Dedifferentiated amniotic fluid mesenchymal stem cell (primary cell): Measurements from ENCODE around the gene LY86.

Source experiments
- DNase-seq: peaks from one replicate; pipeline ENCODE4 v3.0.0-alpha.2; 2016; ENCODE audit errors: extremely low spot score

LY86 gene

DNA sequence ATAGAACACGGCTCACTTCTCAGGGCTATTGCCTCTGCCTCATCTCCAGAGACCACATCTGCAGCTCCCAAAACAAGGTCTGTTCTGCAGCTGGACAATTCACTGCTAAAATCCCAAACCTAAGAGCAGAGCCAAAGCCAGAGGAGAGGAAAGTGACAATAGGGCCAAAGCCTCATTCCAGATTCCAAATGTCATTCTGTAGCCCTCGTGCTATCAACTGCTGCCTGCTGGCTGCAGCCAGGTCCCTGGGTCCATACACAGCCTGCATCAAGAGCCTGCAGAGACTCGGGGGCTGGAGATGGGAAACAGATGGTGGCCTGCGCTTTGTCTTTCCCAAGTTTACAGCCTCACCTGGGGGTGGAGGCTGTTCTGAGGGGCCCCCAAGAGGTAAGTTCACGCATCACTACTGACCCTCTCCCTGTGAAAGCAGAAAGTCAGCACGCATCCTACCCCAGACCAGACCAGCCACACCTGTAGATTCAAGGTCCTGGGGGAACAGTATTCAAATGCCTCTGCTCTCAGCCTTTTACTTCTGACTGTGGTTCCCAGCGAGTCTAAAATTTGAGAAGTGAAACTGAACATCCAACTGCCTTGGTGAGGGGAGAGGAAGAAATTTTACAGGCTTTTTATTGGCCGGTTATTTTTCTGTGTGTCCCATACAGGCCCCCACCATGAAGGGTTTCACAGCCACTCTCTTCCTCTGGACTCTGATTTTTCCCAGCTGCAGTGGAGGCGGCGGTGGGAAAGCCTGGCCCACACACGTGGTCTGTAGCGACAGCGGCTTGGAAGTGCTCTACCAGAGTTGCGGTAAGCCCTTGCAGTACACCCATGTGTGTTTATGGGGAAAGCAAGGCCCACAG lies at the start of gene LY86:
Gene LY86, plus strand, starts transcription at position 657 of the 860 bp plus-strand sequence. Its CDS starts 15 bp downstream, at position 672.
- DNase-seq: no peak

DNA sequence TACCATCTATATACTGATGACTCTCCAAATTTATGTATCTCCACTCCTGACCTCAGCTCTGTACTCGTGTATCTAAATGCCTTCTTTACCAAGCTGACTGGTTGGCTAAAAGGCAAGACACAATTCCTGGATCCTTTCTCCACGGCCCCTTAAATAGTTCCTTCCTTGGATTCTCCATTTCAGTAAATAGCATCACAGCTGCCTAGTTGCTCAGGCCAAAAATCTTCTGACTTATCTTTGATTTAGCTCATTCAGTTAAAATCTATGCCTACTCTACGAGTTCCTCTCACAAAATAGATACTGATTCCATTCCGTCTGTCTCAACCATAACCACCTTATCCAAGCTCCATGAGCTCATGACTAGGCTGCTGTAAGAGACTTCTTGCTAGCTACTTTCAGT lies 49.5 kb upstream of the LY86 start:
- DNase-seq: no peak

DNA sequence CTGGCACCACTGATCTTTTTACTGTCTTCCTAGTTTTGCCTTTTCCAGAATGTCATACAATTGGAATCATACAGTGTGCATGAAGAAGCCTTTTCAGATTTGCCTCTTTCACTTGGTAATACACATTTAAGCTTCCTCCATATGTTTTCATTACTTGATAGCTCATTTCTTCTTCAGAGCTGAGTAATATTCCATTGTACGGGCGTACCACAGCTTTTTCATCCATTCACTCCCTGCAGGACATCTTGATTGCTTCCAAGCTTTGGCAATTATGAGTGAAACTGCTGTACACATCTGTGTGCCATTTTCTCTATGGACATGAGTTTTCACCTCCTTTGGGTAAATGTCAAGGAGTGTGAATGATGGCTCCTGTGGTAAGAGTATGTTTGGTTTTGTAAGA lies 46.2 kb upstream of the LY86 start:
- no peak for DNase-seq

DNA sequence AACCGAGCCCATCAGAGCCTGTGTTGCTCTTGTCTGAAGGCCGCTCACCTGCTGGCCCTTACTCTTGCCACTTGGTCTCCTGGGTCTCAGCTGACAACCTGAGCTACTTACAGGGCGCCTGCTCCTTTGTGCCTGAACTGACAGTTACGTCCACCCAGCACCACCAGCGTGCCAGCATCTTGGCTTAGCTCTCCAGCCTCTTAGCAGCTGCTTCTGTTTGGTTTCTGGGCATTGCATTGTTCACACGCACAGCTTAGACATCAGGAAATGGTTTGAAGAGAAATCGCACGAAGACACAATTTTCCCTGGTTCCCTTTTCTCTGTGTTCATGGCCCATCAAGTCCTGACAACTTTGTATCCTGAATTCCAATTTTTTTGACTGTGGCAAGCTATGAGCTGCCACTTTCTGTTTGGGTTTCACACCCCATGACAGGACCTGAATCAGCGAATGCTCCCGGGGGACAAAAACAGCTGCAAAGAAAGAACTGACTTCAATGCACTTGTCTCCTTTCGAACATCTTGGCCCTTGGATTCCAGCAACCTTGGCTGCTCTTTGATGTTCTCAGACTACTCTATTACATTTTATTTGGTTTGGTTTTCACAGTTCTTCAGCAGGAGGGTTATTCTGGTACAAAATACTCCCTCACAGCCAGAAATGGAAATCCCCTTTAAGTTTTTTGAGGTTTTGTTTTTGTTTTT lies 45.2 kb upstream of the LY86 start:
- DNase-seq: no peak

DNA sequence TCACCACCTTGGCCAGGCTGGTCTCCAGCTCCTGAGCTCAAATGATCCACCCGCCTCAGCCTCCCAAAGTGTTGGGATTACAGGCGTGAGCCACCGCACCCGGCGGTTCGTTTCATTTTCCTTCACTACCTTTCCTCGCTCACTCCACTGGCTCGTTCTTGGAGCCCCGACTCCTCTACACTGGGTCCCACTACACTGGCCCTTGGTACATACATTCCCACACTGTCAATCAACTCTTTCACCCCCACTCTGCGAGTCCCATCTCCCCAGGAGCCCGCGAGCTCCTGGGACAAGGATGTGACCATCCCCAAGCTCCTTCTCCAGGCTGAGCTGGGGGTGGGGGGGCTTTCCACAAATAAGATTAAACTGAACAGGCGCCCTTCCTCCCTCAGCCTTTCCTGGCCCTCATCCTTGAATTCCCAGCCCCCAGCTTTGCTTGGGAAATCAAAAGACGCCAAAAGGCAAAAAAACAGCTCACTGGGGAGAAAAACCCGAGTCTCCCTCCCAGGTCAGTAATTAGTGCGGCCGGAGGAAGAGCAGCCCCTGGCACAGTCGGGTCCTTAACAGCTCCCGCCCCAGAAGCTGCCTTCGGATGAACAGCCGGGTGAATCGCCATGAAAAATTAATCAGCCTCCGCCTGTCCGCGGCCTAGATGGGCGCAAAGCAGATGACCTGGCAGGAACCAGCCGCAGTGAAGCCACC lies 42.8 kb upstream of the LY86 start:
- DNase-seq: no peak

DNA sequence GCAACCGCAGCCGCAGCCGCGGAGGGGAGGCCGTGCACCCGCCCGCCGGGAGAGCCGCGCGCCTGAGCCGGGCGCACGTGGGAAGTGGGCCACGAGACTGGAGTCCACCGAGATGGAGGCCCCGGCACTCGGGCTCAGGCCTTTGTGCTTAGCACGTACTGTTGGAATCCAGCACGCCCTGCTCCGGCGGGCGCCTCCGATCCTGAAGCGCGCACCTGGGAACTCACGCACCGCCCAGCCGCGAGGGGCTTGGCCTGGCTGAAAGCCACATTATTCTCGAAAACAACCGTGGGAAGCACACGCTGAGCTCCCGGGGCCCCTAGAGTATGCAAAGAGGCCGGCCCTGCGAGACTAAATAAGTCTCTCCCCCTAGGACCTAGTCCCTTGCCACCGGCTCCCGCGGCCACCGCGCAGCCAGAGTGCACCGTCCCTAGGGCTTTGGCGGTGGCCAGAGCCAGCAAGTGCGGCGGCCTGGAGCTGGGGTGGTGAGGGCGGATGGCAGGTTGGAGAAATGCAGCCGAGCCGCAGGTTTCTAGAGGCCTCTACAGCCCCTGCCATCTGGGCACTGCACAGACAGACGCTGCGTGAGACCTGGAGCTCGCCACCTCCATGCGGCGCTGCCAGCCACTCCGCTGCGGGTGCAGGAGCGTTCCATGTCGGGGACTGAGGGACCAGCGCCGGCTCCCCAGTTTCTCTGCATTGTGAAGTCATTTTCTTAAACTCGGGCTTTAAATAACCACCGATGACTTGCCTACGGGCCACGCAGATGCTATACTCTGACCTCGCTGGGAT lies 42.0 kb upstream of the LY86 start:
- DNase-seq: no peak

DNA sequence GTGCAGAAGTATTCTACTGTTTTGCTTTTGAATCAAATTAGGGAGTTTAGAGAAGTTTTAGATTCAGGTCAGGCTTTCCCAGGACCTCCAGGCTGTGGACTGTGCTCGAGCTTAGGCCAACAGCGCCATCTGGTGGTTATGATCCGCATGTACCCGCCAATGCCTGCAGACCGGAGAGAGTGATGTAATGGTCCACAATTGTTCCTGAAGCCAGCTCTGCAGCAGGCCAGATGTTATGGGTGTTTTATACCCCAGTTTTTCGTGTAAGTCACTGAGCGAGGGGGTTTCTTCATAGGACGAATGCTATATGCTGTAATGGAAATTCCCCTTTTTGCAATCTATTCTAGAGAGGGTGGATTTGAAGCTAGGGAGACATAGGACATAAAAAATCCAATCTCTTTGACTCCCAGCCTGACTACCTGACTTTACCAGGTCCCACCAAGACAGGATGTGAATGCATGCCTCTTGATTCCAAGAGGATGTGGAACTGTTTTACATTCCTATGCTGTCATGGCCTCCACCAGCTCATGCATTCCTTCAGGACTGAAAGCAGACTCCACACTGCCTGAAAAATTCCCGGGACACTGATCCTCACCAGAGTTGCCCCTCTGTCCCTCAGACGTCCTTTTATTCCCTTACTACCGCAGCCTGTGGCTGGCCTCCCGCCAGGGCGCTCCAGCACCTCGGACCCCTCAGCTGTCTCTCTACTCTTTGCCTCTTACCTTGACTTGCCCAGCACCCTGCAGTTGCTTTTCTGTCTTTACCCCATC lies 41.2 kb upstream of the LY86 start:
- DNase-seq: peak; percentile 76

DNA sequence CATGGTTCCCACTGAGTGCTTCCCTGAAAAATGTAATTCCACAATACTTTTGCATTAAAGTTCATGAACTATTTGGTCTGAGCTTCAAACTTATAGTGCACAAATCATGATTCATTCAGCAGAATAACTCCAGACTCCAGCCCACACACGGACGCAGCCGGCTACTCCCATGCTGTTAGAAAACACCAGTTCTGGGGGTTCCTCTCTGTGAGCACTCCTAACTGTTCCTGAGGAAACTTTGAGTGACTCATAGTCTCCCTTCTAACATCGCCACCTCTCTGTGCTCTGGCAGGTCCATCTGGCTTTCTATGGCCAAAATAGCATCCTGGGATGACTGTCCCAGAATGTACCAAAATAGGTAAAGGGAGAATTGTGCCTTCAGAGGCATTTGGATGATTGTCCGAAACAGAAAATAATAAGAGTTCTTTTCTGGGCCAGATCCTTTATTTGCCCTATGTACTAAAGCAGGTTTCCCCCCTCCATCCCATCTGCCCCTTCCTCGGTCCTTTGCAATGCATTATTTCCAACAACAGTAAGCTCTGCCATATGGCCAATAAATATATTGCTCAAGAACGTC lies 32.3 kb upstream of the LY86 start:
- no peak for DNase-seq

DNA sequence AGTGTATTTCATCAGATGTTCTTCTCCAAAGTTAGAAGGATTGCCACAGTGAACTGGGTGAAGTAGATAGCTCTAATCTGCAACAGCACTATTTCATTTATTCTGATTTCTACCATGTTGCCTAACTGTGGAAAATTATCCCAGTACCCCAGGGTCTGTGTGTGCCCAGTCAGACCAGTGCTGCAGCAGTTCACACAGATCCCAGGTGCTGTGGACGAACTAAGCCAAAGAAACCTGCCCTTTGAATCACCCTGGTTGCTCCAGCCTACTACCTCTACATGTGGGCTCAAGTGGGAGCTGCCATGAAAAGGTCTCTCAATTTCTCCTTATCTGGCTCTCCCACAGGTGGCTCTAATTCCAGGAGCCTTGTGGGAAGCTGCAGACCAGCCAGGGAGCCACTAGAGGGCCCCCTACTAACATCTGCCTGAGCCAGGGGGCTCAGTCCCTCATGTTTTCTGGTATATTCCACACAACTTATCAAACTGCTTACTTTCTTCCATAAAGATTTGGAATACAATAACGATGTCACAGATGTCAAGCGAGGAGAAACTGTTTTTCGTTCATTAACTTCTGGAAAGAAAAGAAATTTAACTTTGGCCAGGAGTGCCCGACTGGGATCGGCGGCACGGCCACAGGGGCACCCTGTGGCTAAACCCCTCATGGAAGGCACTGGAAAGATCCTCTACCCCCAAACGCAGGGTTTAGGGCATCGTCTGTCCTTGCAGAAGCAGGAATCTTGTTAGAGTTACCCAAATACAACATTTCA lies 31.6 kb upstream of the LY86 start:
- no peak for DNase-seq

DNA sequence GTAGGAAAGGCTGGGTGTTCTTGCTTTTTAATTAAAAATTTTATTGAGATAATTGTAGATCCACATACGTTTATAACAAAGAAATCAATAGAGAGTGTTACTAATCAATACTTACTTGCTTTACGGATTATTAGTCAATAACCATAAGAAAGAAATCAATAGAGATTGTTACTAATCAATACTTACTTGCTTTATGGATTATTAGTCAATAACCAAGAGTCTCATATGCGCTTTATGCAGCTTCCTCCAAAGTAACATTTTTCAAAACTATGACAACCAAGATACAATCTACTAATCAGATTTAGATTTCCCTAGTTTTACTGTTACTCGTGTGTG lies 31.0 kb upstream of the LY86 start:
- DNase-seq: no peak

DNA sequence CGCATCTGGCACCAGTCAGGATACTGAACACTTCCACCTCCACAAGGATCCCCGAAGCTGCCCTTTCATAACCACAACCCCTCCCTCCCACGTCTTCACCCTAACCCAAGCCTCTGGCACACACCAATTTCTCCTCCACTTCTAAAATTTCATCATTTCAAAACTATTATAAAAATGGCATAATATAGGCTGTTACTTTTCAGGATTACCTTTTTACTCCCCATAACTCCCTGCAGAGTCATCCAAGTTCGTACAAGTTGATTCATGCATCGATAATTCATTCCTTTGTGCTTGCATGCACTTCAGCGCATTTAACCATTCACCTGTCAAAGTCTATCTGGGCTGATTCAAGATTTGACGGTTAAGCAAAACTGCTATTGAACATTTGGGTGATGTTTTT lies 30.6 kb upstream of the LY86 start:
- DNase-seq: no peak

DNA sequence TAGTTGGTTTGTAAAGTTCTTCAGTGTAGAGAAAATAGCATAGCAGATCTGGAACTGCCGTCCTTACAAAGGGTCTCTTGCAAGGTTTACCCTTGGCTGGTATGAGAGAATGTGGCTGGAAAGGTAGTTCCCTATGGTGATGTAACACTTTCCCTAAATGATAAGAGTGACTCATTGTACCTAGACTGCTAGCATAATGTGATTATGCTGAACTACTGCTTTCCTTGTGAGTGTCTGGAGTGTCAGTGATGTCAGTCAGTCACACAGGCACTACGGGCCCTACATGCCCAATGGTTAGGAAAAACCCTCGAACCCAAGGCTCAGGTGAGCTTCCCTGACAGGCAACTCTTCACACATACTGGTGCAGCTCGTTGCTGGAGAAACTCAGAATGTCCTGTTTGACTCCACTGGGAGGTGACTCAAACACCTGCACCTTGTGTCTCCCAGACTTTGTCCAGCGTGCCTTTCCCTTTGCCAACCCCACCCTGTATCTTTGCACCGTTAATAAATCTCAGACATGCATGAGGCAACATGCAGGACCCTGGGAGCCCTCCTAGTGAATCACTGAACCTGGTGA lies 28.4 kb upstream of the LY86 start:
- DNase-seq: no peak

DNA sequence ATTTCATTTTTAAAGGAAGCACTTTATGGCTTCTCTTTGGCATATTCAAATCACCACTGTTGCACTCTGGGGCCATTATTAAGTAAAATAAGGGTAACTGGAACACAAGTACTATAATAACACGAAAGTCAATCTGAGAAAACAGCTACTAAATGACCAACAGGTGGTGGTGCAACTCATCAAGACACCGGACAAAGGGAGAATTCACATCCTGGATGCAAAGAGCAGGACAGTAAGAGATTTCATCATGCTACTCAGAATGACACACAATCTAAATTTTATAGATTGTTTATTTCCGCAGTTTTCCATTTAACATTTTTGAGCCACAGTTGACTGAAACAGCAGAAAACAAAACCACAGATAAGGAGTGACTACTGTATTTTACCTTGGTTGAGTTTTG lies 27.6 kb upstream of the LY86 start:
- no peak for DNase-seq

DNA sequence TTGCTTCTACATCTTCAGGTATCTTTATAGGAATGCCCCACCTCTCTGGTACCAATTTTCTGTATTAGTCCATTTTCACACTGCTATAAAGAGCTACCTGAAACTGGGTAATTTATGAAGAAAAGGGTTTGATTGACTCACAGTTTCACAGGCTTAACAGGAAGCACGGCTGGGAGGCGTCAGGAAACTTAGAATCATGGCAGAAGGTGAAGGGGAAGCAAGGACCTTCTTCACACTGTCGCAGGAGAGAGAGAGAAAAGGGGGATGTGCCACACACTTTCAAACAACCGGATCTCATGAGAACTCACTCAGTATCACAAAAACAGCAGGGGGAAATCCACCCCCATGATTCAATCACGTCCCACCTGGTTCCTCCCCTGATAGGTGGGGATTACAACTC lies 24.4 kb upstream of the LY86 start:
- DNase-seq: no peak

DNA sequence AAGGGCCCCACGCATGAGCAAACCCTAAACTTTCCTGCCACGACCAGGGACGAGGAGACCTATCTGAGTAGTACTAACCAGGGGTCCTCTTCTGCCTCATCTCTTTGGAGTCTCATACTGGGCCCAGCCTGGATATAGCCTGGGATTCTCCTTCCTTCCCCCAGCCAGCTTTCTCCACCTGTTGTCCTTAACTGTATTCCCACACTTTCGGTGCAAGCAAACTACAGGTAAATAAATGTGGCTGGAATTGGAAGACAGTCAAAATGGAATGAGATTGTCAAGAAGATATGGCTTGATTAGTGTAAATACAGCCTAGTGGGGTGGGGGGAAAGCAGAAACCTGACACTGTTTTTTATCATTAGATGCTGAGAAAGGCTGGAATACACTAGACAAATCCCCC lies 23.5 kb upstream of the LY86 start:
- DNase-seq: no peak

DNA sequence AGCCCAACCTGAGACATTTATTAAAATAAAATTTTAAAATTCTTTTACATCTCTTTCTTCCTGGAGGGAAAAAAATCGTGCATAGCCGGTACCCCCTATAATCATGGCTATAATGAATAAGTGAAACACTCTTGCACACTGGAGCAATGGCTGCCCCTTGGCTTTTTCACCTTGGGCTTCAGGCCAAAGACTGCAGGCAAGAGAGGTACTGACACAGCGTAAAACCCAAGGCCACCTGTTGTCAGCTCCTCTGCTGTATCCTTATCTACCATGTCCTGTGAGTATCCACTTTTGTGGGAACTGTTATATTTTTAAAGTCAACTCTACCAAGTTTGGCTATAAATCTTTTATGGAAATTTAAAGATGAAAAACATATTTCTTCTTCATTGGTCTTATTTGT lies 23.0 kb upstream of the LY86 start:
- no peak for DNase-seq

DNA sequence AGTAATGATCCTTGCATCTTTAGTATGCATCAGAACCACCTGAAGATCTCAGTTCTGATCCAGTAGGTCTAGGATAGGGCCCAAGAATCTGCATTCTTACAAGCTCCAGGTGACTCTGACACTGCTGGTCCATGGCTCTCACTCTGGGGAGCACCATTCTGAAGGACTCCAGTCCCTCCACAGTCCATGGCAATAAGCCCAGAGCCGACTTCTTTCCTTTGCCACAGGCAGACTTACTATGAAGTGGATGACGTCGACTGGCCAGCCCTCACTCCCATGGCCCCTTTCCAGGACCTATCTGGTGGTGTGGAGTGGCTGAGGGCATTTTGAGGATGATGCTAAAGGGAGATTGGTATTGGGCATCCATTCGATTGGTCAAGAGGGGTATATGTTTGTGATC lies 21.8 kb upstream of the LY86 start:
- no peak for DNase-seq

DNA sequence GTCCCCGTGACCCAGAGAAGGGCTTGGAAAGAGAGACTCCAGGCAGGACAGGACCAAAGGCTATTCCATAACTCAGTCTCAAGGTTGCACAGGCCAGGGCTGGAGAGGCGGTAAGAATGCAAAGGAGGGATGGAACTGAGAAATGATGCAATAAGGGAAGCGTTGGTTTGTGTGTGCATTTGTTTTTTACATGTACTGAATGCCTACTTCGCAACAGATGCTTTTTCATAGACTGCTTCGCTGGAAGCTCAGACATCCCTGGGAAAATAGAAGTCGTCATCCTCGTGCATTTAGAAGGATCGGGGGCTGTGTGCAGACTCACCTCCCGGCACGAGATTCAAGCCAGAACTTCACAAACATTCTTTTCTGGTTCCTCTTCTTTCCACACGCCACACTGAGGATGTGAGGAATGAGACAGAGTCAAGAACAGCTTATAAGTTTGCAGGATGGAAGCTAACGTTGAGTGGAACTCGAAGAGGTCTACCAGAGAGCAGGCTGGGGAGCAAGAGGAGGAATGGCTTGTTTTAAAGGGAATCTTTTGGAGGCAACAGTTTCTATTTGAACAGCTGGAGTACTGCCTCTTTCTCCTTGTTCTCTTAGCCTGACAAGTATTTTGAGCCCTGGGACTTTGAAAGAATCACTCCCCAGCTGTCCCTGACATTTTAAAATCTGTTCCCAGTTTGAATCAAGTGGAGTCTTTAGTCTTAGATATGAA lies 19.3 kb upstream of the LY86 start:
- DNase-seq: no peak

DNA sequence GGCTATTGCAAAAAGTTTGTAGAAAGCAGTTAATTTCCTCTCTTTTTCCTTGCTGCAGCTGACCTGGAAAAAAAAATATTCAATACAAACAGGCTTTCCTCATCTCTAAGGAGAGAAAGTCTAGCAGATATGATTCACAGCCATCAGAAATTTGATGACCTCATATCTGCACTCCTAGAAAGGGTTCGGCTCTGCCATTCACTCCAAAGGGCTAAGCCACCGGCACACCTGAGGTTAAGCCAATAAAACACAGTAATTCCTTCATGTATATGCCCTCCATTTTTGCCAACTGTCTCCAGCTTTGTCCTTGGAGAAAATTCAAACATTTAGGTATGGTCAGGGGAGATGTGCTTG lies 18.7 kb upstream of the LY86 start:
- DNase-seq: no peak
